K562 (cell line): ENCODE data around the gene MRPS10. TPM values are rescaled to one million over a fixed set of nuclear protein-coding genes. Genes with fewer than 3 reads are reported as not detected.

Experiments
- ATF7 ChIP-seq: fragments of 450-650 bp; IDR thresholded peaks from 2 replicates; pipeline ENCODE4 v1.7.1; 2014; ENCODE audit warnings: mild to moderate bottlenecking, moderate library complexity
- FOXJ2 ChIP-seq: fragments of 200-800 bp; sonication (Bioruptor generic); IDR thresholded peaks from 2 replicates; pipeline ENCODE4 v1.6.1; 2016; ENCODE audit warnings: missing genetic modification characterization, missing compliant biosample characterization
- GTF2E2 ChIP-seq: fragments of 200-800 bp; sonication (Bioruptor generic); IDR thresholded peaks from 2 replicates; pipeline ENCODE4 v1.6.1; 2016; ENCODE audit warnings: missing genetic modification characterization, missing compliant biosample characterization
- HMG20A ChIP-seq: fragments of 450-650 bp; formaldehyde crosslinking; conservative IDR thresholded peaks from 2 replicates; pipeline ENCODE4 v1.4.0; 2020; ENCODE audit warnings: mild to moderate bottlenecking, mixed read lengths
- MTA3 ChIP-seq: fragments of 450-650 bp; formaldehyde crosslinking; IDR thresholded peaks from 2 replicates; pipeline ENCODE4 v1.6.1; 2017; ENCODE audit warnings: mild to moderate bottlenecking, borderline replicate concordance
- NR2F6 ChIP-seq: fragments of 450-650 bp; formaldehyde crosslinking; IDR thresholded peaks from 2 replicates; pipeline ENCODE4 v1.4.0; 2020; ENCODE audit warnings: mild to moderate bottlenecking
- PHB2 ChIP-seq: fragments of 450-650 bp; IDR thresholded peaks from 2 replicates; pipeline ENCODE4 v1.6.1; 2017; ENCODE audit warnings: low read depth
- RBM39 ChIP-seq: fragments of 200-400 bp; formaldehyde crosslinking; optimal IDR thresholded peaks from 2 replicates; pipeline ENCODE3; 2018; ENCODE audit warnings: low read depth, low read length
- RFX1 ChIP-seq: fragments of 450-650 bp; IDR thresholded peaks from 2 replicates; pipeline ENCODE4 v1.6.1; 2016; ENCODE audit warnings: mild to moderate bottlenecking, moderate library complexity
- SMAD3 ChIP-seq: fragments of 450-650 bp; formaldehyde crosslinking; conservative IDR thresholded peaks from 2 replicates; pipeline ENCODE4 v1.4.0; 2020; ENCODE audit warnings: mild to moderate bottlenecking
- ZFP30 ChIP-seq: fragments of 250-450 bp; sonication (Bioruptor Pico); IDR thresholded peaks from 2 replicates; pipeline ENCODE4 v1.8.0; 2022; ENCODE audit warnings: moderate library complexity, mild to moderate bottlenecking, inconsistent platforms, borderline replicate concordance
- ZNF146 ChIP-seq: IDR thresholded peaks from one replicate; pipeline ENCODE4 v1.6.1; 2018; ENCODE audit warnings: missing compliant biosample characterization; ENCODE audit not compliant: unreplicated experiment
- ZNF239 ChIP-seq: fragments of 250-450 bp; sonication (Bioruptor Pico); IDR thresholded peaks from 2 replicates; pipeline ENCODE4 v1.4.0; 2020; ENCODE audit warnings: mild to moderate bottlenecking
- ZNF589 ChIP-seq: fragments of 200-800 bp; sonication (Bioruptor generic); IDR thresholded peaks from 2 replicates; pipeline ENCODE4 v1.6.1; 2016; ENCODE audit warnings: low read depth, missing genetic modification characterization, missing compliant biosample characterization
- ZNF639 ChIP-seq, 2 experiments: fragments of 200-800 bp in 1 of 2; sonication (Bioruptor generic) in 1 of 2; sonication (generic) in 1 of 2; formaldehyde crosslinking in 1 of 2; IDR thresholded peaks in 1 of 2; conservative IDR thresholded peaks in 1 of 2; 2 replicates each; pipeline versions ENCODE4 v1.5.0 to v1.6.1; 2016 to 2020; ENCODE audit warnings: missing compliant biosample characterization in 1 of 2, missing genetic modification characterization in 1 of 2, missing genetic modification reagents in 1 of 2
- polyA plus RNA-seq, 8 experiments: library from polyadenylated mRNA; depleted of rRNA in 4 of 8; stranded (reverse) in 5 of 8; unstranded in 3 of 8; fragments of >200 nt; fragmentation: Nextera tagmentation in 2 of 8; fragmentation: Illumina TruSeq in 1 of 8; extraction: Ambion mirVana in 2 of 8; extraction: Trizol in 1 of 8; gene quantifications; 2 replicates each; pipeline versions ENCODE4 v1.2.1 to v1.2.3, GENCODE V29; 2011 to 2014; ENCODE audit warnings: inconsistent platforms in 1 of 8, missing spikeins in 1 of 8
- total RNA-seq, 7 experiments: library from RNA; depleted of rRNA in 6 of 7; stranded (reverse); fragments of >200 nt in 6 of 7; fragmentation: Illumina TruSeq in 2 of 7; extraction: Trizol in 2 of 7; gene quantifications; 2 replicates each; pipeline versions ENCODE4 v1.2.1 to v1.2.3, GENCODE V29; 2011 to 2021; ENCODE audit warnings: low replicate concordance in 1 of 7
- TF ChIP-seq, protein P1 (sequence below): fragments of 450-650 bp; IDR thresholded peaks from 2 replicates; pipeline ENCODE4 v1.6.1; 2016; ENCODE audit warnings: low read depth
- TF ChIP-seq, protein P2 (sequence below): sonication (generic); formaldehyde crosslinking; IDR thresholded peaks from 2 replicates; pipeline ENCODE4 v1.9.0; 2022; ENCODE audit warnings: mild to moderate bottlenecking, missing genetic modification reagents

The MRPS10 gene
- total and polyA plus RNA-seq, 9 of the 15 experiments (the other 6 are each of a cell fraction or from before 2014, with no cell fraction given) = 48.6 to 166 (median 93.7) TPM

DNA sequence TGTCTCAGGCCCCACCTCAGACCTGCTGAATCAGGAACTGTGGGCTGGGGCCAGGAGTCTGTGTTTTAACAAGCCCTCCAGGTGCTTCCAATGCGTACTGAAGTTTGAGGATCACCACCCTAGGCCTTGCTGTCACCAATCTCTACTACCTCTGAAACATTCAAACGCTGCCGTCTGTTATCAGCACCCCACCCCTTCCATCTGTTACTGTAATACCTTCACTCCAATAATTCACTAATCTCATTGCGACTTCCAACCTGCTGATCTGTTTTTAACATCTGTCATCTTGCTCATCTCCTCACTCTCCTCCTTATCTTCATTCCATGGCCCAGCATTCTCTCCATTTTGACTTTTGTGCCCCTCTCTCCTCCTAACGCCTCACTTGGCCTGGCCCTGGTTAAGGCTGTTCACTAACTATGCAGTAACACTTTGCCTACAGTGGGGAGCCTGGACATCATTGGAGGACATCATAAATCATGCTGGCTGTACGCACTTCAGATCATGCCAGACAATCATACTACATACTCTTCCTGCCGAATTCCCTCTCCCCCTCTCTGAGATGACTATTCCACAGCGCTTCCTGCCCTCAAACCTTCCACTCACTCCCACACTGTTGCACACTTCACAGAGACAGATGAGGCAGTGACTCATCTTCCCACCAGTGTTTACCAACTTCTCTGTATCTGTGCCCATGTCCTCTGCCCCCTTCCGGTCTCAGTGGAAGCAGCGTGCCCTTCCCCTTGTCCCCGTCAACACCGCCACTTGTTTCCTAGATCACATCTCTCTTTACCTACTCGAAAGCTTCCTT lies 19.9 kb downstream of the MRPS10 start (continued):
- TF ChIP-seq, protein P1, sequence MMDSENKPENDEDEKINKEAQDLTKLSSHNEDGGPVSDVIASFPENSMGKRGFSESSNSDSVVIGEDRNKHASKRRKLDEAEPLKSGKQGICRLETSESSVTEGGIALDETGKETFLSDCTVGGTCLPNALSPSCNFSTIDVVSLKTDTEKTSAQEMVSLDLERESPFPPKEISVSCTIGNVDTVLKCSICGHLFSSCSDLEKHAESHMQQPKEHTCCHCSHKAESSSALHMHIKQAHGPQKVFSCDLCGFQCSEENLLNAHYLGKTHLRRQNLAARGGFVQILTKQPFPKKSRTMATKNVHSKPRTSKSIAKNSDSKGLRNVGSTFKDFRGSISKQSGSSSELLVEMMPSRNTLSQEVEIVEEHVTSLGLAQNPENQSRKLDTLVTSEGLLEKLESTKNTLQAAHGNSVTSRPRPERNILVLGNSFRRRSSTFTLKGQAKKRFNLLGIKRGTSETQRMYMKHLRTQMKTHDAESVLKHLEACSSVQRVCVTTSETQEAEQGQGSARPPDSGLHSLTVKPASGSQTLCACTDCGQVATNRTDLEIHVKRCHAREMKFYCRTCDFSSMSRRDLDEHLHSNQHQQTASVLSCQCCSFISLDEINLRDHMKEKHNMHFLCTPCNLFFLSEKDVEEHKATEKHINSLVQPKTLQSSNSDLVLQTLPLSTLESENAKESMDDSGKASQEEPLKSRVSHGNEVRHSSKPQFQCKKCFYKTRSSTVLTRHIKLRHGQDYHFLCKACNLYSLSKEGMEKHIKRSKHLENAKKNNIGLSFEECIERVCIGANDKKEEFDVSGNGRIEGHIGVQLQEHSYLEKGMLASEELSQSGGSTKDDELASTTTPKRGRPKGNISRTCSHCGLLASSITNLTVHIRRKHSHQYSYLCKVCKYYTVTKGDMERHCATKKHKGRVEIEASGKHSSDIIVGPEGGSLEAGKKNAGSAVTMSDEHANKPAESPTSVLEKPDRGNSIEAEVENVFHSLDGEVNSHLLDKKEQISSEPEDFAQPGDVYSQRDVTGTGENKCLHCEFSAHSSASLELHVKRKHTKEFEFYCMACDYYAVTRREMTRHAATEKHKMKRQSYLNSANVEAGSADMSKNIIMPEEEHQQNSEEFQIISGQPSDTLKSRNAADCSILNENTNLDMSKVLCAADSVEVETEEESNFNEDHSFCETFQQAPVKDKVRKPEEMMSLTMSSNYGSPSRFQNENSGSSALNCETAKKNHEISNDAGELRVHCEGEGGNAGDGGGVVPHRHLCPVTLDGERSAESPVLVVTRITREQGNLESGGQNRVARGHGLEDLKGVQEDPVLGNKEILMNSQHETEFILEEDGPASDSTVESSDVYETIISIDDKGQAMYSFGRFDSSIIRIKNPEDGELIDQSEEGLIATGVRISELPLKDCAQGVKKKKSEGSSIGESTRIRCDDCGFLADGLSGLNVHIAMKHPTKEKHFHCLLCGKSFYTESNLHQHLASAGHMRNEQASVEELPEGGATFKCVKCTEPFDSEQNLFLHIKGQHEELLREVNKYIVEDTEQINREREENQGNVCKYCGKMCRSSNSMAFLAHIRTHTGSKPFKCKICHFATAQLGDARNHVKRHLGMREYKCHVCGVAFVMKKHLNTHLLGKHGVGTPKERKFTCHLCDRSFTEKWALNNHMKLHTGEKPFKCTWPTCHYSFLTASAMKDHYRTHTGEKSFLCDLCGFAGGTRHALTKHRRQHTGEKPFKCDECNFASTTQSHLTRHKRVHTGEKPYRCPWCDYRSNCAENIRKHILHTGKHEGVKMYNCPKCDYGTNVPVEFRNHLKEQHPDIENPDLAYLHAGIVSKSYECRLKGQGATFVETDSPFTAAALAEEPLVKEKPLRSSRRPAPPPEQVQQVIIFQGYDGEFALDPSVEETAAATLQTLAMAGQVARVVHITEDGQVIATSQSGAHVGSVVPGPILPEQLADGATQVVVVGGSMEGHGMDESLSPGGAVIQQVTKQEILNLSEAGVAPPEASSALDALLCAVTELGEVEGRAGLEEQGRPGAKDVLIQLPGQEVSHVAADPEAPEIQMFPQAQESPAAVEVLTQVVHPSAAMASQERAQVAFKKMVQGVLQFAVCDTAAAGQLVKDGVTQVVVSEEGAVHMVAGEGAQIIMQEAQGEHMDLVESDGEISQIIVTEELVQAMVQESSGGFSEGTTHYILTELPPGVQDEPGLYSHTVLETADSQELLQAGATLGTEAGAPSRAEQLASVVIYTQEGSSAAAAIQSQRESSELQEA = no peak; the same call in 1 of the 2 replicates
- TF ChIP-seq GTF2E2 (tag) (no peak; the same call in 1 of the 2 replicates), RFX1 (no peak), ZNF146 (CRISPR knock-in tag) (no peak), RBM39 (no peak), ZNF589 (CRISPR knock-in tag) (peak; percentile 18; the same call in 1 of the 2 replicates), HMG20A (no peak), ZNF239 (CRISPR knock-in tag) (no peak), ZFP30 (CRISPR knock-in tag) (no peak), ATF7 (peak; percentile 77), SMAD3 (CRISPR knock-in tag) (no peak), NR2F6 (no peak), PHB2 (peak; percentile 99), FOXJ2 (tag) (no peak), MTA3 (peak; percentile 93), ZNF639 (CRISPR knock-in tag; conservative IDR thresholded peaks at IDR 0.05 in 1 of 2, IDR thresholded peaks at IDR 0.05 in 1 of 2) (peak in 1 of 2 experiments; percentile 80; a peak in 2 of 4 replicates)
- TF ChIP-seq, protein P2, sequence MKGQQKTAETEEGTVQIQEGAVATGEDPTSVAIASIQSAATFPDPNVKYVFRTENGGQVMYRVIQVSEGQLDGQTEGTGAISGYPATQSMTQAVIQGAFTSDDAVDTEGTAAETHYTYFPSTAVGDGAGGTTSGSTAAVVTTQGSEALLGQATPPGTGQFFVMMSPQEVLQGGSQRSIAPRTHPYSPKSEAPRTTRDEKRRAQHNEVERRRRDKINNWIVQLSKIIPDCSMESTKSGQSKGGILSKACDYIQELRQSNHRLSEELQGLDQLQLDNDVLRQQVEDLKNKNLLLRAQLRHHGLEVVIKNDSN (CRISPR knock-in tag) = no peak
